Ureter (tissue), 1 donor: Measurements from ENCODE around the gene ATG4A. TPM values are rescaled to one million over a fixed set of nuclear protein-coding genes. Genes with fewer than 3 reads are reported as not detected.

ENCODE experiments used
- DNase-seq: peaks from one replicate; pipeline ENCODE4 v3.0.0-alpha.2; 2020; ENCODE audit warnings: low spot score
- total RNA-seq: library from RNA; stranded (reverse); gene quantifications from one replicate; pipeline ENCODE4 v1.2.4, GENCODE V29; 2023
- donor health status: DM: yes; HTN: yes; CAD: no.

Gene ATG4A
- total RNA-seq, 1 donor from 2014 or later: 12.4 TPM

GRCh38 chrX:108123591-108124366 is 32.2 kb downstream of the ATG4A start:
- no peak for DNase-seq

GRCh38 chrX:108126661-108127060 is 35.1 kb downstream of the ATG4A start:
- DNase-seq: no peak

- no peak for DNase-seq
Observed at GRCh38 chrX:108127152-108127551, 35.6 kb downstream of the ATG4A start.

GRCh38 chrX:108130889-108131288 is 39.3 kb downstream of the ATG4A start:
- no peak for DNase-seq

- no peak for DNase-seq
Observed at GRCh38 chrX:108131471-108131870, 39.9 kb downstream of the ATG4A start.

GRCh38 chrX:108132034-108132433 is 40.5 kb downstream of the ATG4A start:
- no peak for DNase-seq

GRCh38 chrX:108132876-108133275 is 41.3 kb downstream of the ATG4A start:
- DNase-seq: no peak

- no peak for DNase-seq
Observed at GRCh38 chrX:108134724-108135123, 43.1 kb downstream of the ATG4A start.

GRCh38 chrX:108138814-108139702 is 47.5 kb downstream of the ATG4A start:
- no peak for DNase-seq

GRCh38 chrX:108148524-108148923 is 56.9 kb downstream of the ATG4A start:
- DNase-seq: no peak

- DNase-seq: no peak
Observed at GRCh38 chrX:108156082-108156481, 64.5 kb downstream of the ATG4A start.

- DNase-seq: no peak
Observed at GRCh38 chrX:108156934-108157466, 65.4 kb downstream of the ATG4A start.

GRCh38 chrX:108157628-108158027 is 66.0 kb downstream of the ATG4A start:
- no peak for DNase-seq

- no peak for DNase-seq
Observed at GRCh38 chrX:108159028-108159670, 67.6 kb downstream of the ATG4A start.

- DNase-seq: no peak
Observed at GRCh38 chrX:108160309-108160708, 68.7 kb downstream of the ATG4A start.

GRCh38 chrX:108162265-108162664 is 70.7 kb downstream of the ATG4A start:
- DNase-seq: no peak

- DNase-seq: no peak
Observed at GRCh38 chrX:108163333-108164082, 71.9 kb downstream of the ATG4A start.

- DNase-seq: no peak
Observed at GRCh38 chrX:108165383-108166111, 74.0 kb downstream of the ATG4A start.

- DNase-seq: no peak
Observed at GRCh38 chrX:108167211-108167872, 75.8 kb downstream of the ATG4A start.
